Gastroesophageal sphincter (tissue), 3 donors: ENCODE measurements around the gene DNAH8.

Source experiments
- CTCF ChIP-seq, 4 experiments: fragments of 200-600 bp in 2 of 4; fragments of 450-650 bp in 2 of 4; sonication (generic) in 1 of 4; IDR thresholded peaks; one replicate each; pipeline ENCODE4 v1.5.1; 2017 to 2019; ENCODE audit warnings: antibody characterized with exemption in 4 of 4, mild to moderate bottlenecking in 2 of 4, moderate library complexity in 2 of 4
- POLR2AphosphoS5 ChIP-seq: sonication (generic); formaldehyde crosslinking; IDR thresholded peaks from one replicate; pipeline ENCODE4 v1.6.1; 2017; ENCODE audit warnings: antibody characterized with exemption

- TF ChIP-seq CTCF (IDR thresholded peaks at IDR 0.05) (no peak), POLR2AphosphoS5 (no peak)
Observed at GRCh38 chr6:38773338-38773737, 58.2 kb downstream of the DNAH8 start.
